Gastrocnemius medialis (tissue), 4 donors: Measurements from ENCODE around the gene RABL6. TPM values are rescaled to one million over a fixed set of nuclear protein-coding genes. Genes with fewer than 3 reads are reported as not detected.

Experiments used
- ATAC-seq, 2 donors: fragments of 150-250 bp; one replicate each; pipeline ENCODE4 v1.9.1; 2016
- DNase-seq, 2 donors: peaks; one replicate each; pipeline ENCODE4 v3.0.0-alpha.2; 2019
- H3K27ac ChIP-seq, 4 donors: fragments of 200-600 bp; sonication (generic); 1 replicate in 1 of 4; 2 replicates in 3 of 4; pipeline ENCODE4 v1.5.1; 2016 to 2018; ENCODE audit warnings: mild to moderate bottlenecking in 2 of 4, moderate library complexity in 1 of 4
- H3K27me3 ChIP-seq, 3 donors: fragments of 200-600 bp; sonication (generic) in 2 of 3; 1 replicate in 1 of 3; 2 replicates in 2 of 3; pipeline versions ENCODE4 v1.5.1 to v1.6.0; 2016 to 2019; ENCODE audit warnings: mild to moderate bottlenecking in 1 of 3, moderate library complexity in 1 of 3
- H3K36me3 ChIP-seq, 2 donors: fragments of 200-600 bp; sonication (generic) in 1 of 2; one replicate each; pipeline ENCODE4 v1.5.1; 2017 to 2018
- H3K4me1 ChIP-seq, 2 donors: fragments of 200-600 bp; sonication (generic) in 1 of 2; one replicate each; pipeline ENCODE4 v1.5.1; 2016 to 2017; ENCODE audit warnings: mild to moderate bottlenecking in 2 of 2
- H3K4me3 ChIP-seq, 4 donors: fragments of 200-600 bp; sonication (generic) in 3 of 4; 1 replicate in 1 of 4; 2 replicates in 3 of 4; pipeline ENCODE4 v1.5.1; 2016 to 2019; ENCODE audit warnings: mild to moderate bottlenecking in 2 of 4
- H3K9me3 ChIP-seq, 3 donors: fragments of 200-600 bp; sonication (generic) in 2 of 3; 1 replicate in 1 of 3; 2 replicates in 2 of 3; pipeline ENCODE4 v1.5.1; 2016 to 2019
- POLR2A ChIP-seq, 2 donors: fragments of 450-650 bp; IDR thresholded peaks; one replicate each; pipeline ENCODE4 v1.6.1; 2017; ENCODE audit warnings: antibody characterized with exemption in 2 of 2, mild to moderate bottlenecking in 2 of 2, moderate library complexity in 2 of 2
- in situ Hi-C, 4 donors: fragments of 200-750 bp; cut with MboI; loops; one replicate each; pipeline versions ENCODE4 v1.15.0 to v1.8.0; 2017; ENCODE audit warnings: low sequenced_read_pairs in 4 of 4
- intact Hi-C: fragments of 100-400 bp; cut with DNase I; formaldehyde crosslinking; loops from one replicate; pipeline ENCODE4 v1.15.1; 2023; ENCODE audit warnings: low total_unique reads
- total RNA-seq, 4 donors: library from RNA; depleted of rRNA; stranded (reverse); fragments of >200 nt; gene quantifications; one replicate each; pipeline versions ENCODE4 v1.1.0 to v1.2.3, GENCODE V29; 2016
- TF ChIP-seq, protein P1 (sequence below), 5 experiments: fragments of 450-650 bp in 3 of 5; fragments of 200-600 bp in 2 of 5; sonication (generic) in 2 of 5; IDR thresholded peaks in 4 of 5; conservative IDR thresholded peaks in 1 of 5; 1 replicate in 4 of 5; 2 replicates in 1 of 5; pipeline ENCODE4 v1.5.1; 2016 to 2019; ENCODE audit warnings: antibody characterized with exemption in 5 of 5, mild to moderate bottlenecking in 3 of 5, moderate library complexity in 3 of 5

Gene RABL6
- total RNA-seq, 4 donors from 2014 or later = 84.9 to 121 (median 105) TPM

DNA sequence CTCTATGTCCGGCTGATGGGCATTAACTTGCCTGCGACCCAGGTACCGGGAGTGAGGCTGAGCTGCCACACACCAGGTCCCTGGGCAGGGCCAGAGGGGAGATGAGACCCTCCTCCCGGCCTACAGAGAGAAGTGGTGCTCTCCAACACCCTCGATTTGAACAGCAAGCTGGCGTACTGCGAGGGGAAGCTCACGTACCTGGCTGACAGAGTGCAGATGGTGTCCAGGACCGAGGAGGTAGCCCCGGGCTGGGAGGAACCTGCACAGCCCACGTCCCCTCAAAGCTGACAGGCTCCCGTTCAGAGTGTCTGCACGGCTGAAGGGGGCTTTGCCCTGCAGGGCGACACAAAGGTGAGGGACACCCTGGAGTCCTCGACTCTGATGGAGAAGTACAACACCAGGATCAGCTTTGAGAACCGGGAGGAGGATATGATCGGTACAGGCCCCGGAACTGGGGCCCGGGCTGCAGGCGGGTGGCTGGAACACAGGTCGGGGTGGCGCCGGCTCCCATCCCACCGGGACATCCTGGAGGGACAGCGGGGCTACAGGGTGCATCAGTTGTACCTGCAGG is 1.0 kb upstream of the RABL6 start:
- TF ChIP-seq POLR2A (IDR thresholded peaks at IDR 0.05) = no peak
- TF ChIP-seq, protein P1, sequence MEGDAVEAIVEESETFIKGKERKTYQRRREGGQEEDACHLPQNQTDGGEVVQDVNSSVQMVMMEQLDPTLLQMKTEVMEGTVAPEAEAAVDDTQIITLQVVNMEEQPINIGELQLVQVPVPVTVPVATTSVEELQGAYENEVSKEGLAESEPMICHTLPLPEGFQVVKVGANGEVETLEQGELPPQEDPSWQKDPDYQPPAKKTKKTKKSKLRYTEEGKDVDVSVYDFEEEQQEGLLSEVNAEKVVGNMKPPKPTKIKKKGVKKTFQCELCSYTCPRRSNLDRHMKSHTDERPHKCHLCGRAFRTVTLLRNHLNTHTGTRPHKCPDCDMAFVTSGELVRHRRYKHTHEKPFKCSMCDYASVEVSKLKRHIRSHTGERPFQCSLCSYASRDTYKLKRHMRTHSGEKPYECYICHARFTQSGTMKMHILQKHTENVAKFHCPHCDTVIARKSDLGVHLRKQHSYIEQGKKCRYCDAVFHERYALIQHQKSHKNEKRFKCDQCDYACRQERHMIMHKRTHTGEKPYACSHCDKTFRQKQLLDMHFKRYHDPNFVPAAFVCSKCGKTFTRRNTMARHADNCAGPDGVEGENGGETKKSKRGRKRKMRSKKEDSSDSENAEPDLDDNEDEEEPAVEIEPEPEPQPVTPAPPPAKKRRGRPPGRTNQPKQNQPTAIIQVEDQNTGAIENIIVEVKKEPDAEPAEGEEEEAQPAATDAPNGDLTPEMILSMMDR (IDR thresholded peaks at IDR 0.05 in 4 of 5, conservative IDR thresholded peaks at IDR 0.05 in 1 of 5) = no peak
- intact Hi-C loops (loop anchor here (1.0 to 2.0 kb wide), 2 partner anchors 42 to 138 kb away; partner anchors contain the start of genes FBXW5 and PHPT1), in situ Hi-C loops (no loop called here)
- H3K36me3 ChIP-seq = no peaks in the 10 kb centered on the region
- no peak for DNase-seq
- peak overlapping the region; percentile 82 to 94 (median 90) for H3K27ac ChIP-seq
- peaks cover 0 to 8% (median 8%) of the 10 kb centered on the region in 3 donors for H3K27me3 ChIP-seq
- H3K4me1 ChIP-seq = peaks cover 31 to 35% of the 10 kb centered on the region in 2 donors
- H3K4me3 ChIP-seq = peak overlapping the region; percentile 64 to 94 (median 72)
- no peaks in the 10 kb centered on the region for H3K9me3 ChIP-seq
- ATAC-seq = no peak

DNA sequence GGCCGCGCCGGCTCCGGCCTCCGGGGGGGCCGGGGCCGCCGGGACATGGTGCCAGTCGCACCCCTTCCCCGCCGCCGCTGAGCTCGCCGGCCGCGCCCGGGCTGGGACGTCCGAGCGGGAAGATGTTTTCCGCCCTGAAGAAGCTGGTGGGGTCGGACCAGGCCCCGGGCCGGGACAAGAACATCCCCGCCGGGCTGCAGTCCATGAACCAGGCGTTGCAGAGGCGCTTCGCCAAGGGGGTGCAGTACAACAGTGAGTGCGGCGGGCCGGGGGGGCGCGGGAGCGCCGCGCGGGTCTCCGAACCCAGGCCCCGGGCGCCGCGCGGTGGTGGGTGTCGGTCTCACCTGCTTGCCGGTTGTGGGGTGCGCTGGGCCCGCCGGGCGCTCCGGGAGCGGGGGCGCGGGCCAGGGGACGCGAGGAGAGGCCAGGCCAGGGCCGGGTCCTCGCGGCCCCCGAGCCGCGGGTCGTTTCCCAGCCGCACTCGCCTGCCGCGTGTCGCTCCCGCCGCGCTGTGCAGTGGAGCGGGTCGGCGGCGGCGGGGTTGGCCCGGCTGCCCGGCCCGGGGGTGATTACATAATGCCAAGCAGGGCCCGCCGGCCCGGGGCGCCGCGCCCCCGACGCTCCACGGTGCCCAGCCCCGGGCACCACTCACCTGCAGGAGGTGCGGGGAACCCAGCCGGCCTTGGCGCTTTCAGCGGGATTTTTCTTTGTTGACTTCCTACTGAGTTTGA is 492 bp downstream of the RABL6 start:
- H3K36me3 ChIP-seq = peaks cover 0 to 5% of the 10 kb centered on the region in 2 donors
- intact Hi-C loops = no loop called here
- ATAC-seq = peak; percentile 49 to 53
- H3K4me1 ChIP-seq = peaks cover 31 to 35% of the 10 kb centered on the region in 2 donors
- peak in 1 of 2 donors; percentile 14 for TF ChIP-seq POLR2A (IDR thresholded peaks at IDR 0.05)
- TF ChIP-seq, protein P1 (IDR thresholded peaks at IDR 0.05 in 4 of 5, conservative IDR thresholded peaks at IDR 0.05 in 1 of 5) = peak in 2 of 5 experiments; percentile 6 to 10
- H3K27ac ChIP-seq = peak overlapping the region; percentile 80 to 94 (median 88)
- no peaks in the 10 kb centered on the region for H3K9me3 ChIP-seq
- no peaks in the 10 kb centered on the region for H3K27me3 ChIP-seq
- DNase-seq = peak in 1 of 2 donors; percentile 36
- peak overlapping the region; percentile 76 to 98 (median 92) for H3K4me3 ChIP-seq
- in situ Hi-C loops = no loop called here

DNA sequence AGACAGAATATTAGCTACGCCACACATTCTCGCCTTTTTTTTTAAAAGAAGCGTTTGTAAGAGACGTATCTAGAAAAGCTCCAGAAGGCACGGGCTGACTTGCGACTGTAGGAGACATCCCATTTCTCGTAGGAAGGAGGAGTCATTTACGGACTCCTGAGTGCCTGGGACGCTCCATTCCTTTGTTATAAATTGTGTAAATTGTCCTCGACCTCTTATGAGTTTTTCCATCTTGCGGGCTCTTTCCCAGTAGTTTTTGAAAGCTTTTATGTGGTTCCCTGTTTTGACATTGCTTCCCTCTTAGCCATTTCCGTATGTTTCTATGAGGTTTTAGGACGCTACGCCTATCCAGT is 1.0 kb downstream of the RABL6 start:
- H3K4me3 ChIP-seq = peak overlapping the region; percentile 76 to 98 (median 92)
- H3K27me3 ChIP-seq = no peaks in the 10 kb centered on the region
- intact Hi-C loops (no loop called here), in situ Hi-C loops (no loop called here)
- H3K27ac ChIP-seq = peak overlapping the region in 3 of 4 donors; percentile 82 to 94 (median 94)
- H3K36me3 ChIP-seq = peaks cover 0 to 6% of the 10 kb centered on the region in 2 donors
- H3K4me1 ChIP-seq = peaks cover 31 to 35% of the 10 kb centered on the region in 2 donors
- ATAC-seq (no peak), DNase-seq (no peak)
- H3K9me3 ChIP-seq = no peaks in the 10 kb centered on the region
- no peak for TF ChIP-seq POLR2A (IDR thresholded peaks at IDR 0.05)
- TF ChIP-seq, protein P1 (IDR thresholded peaks at IDR 0.05 in 4 of 5, conservative IDR thresholded peaks at IDR 0.05 in 1 of 5) = no peak

DNA sequence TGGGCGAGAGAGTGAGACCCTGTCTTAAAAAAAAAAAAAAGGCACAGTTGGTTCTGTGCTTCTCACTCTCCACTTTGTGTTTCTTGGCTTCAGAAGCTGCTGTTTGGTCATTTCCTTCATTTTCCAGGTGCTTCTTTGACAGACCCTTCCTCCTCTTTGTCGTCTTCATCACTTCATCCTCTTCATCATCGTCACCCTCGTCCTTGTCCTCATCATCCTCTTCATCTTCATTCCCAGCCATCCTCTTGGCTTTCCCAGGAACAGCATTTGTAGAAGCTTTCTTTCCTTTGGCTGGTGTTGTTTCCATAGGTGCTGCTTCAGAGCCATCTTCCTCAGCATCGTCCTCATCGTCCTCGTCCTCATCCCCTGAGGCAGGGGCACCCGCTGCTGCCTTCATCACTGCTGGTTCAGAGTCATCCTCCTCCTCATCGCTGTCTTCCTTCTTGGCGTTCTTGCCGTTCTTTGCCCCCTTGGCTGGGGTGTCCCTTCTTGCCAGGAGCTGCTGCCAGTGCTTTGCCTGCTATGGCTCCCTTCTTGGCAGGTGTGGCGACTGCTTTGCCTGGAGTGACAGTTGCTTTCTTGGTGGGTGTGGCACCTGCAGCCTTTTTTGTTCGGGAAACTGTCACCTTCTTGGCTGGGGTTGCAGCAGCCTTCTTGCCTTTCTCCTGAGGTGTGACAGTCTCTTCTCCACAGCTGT is 7.1 kb downstream of the RABL6 start:
- DNase-seq = no peak
- Histone ChIP-seq H3K27me3 (no peaks in the 10 kb centered on the region), H3K36me3 (peaks cover 0 to 6% of the 10 kb centered on the region in 2 donors), H3K27ac (no peak overlapping the region), H3K4me1 (peaks cover 9% of the 10 kb centered on the region in 2 donors), H3K9me3 (no peaks in the 10 kb centered on the region), H3K4me3 (no peak overlapping the region)
- in situ Hi-C loops = no loop called here
- TF ChIP-seq POLR2A (IDR thresholded peaks at IDR 0.05) = no peak
- TF ChIP-seq, protein P1 (IDR thresholded peaks at IDR 0.05 in 4 of 5, conservative IDR thresholded peaks at IDR 0.05 in 1 of 5) = no peak
- intact Hi-C loops = no loop called here
- no peak for ATAC-seq
